Gastroesophageal sphincter (tissue), 3 donors: ENCODE results near the gene KRTAP10-3.

ENCODE experiments used
- CTCF ChIP-seq, 4 experiments: fragments of 200-600 bp in 2 of 4; fragments of 450-650 bp in 2 of 4; sonication (generic) in 1 of 4; IDR thresholded peaks; one replicate each; pipeline ENCODE4 v1.5.1; 2017 to 2019; ENCODE audit warnings: antibody characterized with exemption in 4 of 4, mild to moderate bottlenecking in 2 of 4, moderate library complexity in 2 of 4
- EP300 ChIP-seq: sonication (generic); formaldehyde crosslinking; IDR thresholded peaks from one replicate; pipeline ENCODE4 v1.6.1; 2017; ENCODE audit warnings: antibody characterized with exemption, mild to moderate bottlenecking
- POLR2A ChIP-seq, 2 donors: fragments of 450-650 bp; IDR thresholded peaks; one replicate each; pipeline ENCODE4 v1.6.1; 2017; ENCODE audit warnings: antibody characterized with exemption in 2 of 2, mild to moderate bottlenecking in 2 of 2, moderate library complexity in 1 of 2
- POLR2AphosphoS5 ChIP-seq: sonication (generic); formaldehyde crosslinking; IDR thresholded peaks from one replicate; pipeline ENCODE4 v1.6.1; 2017; ENCODE audit warnings: antibody characterized with exemption

GRCh38 chr21:44529011-44529421 lies 29.6 kb downstream of the KRTAP10-3 start:
- TF ChIP-seq CTCF (IDR thresholded peaks at IDR 0.05) = no peak
- TF ChIP-seq POLR2A (IDR thresholded peaks at IDR 0.05) = no peak
- no peak for TF ChIP-seq EP300
- no peak for TF ChIP-seq POLR2AphosphoS5
